Hepatocyte (in vitro differentiated cells): Measurements from ENCODE around the gene SND1.

Experiments used
- CTCF ChIP-seq: fragments of 200-600 bp; sonication (generic); IDR thresholded peaks from 2 replicates; pipeline ENCODE4 v1.5.1; 2016; ENCODE audit warnings: antibody characterized with exemption, mild to moderate bottlenecking; ENCODE audit not compliant: poor library complexity
- EZH2 ChIP-seq: fragments of 200-600 bp; sonication (generic); IDR thresholded peaks from 2 replicates; pipeline ENCODE4 v1.6.1; 2016; ENCODE audit warnings: antibody characterized with exemption, mild to moderate bottlenecking, borderline replicate concordance
- EZH2phosphoT487 ChIP-seq: fragments of 200-600 bp; sonication (generic); IDR thresholded peaks from one replicate; pipeline ENCODE4 v1.6.1; 2018; ENCODE audit warnings: antibody characterized with exemption, mild to moderate bottlenecking, low read depth, moderate library complexity; ENCODE audit not compliant: unreplicated experiment, severe bottlenecking

- TF ChIP-seq CTCF (peak; percentile 41), EZH2 (no peak), EZH2phosphoT487 (no peak)
These were observed 383.7 kb downstream of the SND1 start for GRCh38 chr7:128035712-128036111.
